Ammon's horn (tissue), 1 donor: ENCODE results near the gene CEP95.
"Not testable (repeated sequence)": the region's sequence is repeated elsewhere in the genome, so short reads cannot be mapped to it uniquely, and the experiment has no call there.

Source experiments
- DNase-seq: peaks from one replicate; pipeline ENCODE4 v3.0.0-alpha.2; 2016; ENCODE audit warnings: low spot score

Gene CEP95

DNA sequence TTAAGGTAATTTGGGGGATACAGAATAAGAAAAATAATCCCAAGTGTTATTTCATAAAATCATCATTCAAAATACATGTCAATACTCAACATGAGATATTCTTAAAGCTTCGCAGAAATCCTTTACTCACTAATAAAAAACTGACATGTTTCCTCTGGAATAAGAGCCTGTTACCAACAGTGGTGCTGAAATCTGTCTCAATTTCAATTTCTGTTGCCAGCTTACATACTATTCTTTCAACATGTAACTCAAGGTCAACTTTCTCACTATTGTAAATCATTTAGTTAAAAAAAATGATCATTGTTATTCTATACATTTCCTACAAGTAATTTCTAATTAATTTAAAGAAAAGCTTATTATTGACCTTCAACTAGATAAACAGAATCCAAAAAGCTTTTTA lies 67.9 kb downstream of the CEP95 start:
- no peak for DNase-seq

DNA sequence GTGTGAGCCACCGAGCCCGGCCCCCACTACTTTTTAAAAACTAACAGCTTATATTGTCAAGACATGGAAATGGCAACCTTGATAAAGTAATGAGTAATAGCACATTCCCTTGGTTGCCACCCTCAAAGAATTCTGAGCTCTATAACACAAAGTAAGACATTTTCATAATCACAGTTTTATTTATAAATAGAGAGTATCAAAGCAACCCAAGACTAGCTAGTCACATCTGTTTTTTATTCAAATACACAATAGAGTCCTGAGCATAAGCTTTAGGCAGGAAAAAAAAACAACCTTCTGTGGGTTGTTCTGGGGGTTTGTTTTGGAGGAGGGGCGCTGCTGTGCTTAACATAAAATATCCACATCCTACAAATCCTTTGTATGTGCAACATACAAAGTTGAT lies 68.7 kb downstream of the CEP95 start:
- no peak for DNase-seq

DNA sequence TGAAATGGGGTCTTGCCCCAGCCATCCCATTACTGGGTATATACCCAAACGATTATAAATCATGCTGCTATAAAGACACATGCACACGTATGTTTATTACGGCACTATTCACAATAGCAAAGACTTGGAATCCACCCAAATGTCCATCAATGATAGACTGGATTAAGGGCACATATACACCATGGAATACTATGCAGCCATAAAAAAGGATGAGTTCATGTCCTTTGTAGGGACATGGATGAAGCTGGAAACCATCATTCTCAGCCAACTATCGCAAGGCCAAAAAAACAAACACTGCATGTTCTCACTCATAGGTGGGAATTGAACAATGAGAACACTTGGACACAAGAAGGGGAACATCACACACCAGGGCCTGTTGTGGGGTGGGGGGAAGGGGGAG lies 70.2 kb downstream of the CEP95 start:
- not testable (repeated sequence) for DNase-seq

DNA sequence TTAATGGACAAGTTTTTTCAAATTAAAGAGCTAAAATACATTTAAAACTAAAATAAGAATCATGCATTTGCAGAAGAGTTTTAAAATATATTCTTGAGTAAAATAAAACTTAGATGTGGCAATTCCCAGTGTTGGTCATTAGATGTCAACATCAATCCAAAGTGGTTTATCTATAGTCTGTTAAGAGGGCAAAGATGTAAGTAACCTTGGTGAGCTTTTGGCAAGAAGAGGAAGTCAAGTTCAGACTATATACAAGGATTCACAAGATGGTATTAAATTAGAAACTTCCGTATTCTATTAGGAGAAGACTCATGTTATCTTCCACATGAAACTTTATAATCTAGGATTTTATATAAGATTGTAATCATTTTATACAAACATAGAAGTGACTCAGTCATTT lies 73.1 kb downstream of the CEP95 start:
- DNase-seq, result no peak

DNA sequence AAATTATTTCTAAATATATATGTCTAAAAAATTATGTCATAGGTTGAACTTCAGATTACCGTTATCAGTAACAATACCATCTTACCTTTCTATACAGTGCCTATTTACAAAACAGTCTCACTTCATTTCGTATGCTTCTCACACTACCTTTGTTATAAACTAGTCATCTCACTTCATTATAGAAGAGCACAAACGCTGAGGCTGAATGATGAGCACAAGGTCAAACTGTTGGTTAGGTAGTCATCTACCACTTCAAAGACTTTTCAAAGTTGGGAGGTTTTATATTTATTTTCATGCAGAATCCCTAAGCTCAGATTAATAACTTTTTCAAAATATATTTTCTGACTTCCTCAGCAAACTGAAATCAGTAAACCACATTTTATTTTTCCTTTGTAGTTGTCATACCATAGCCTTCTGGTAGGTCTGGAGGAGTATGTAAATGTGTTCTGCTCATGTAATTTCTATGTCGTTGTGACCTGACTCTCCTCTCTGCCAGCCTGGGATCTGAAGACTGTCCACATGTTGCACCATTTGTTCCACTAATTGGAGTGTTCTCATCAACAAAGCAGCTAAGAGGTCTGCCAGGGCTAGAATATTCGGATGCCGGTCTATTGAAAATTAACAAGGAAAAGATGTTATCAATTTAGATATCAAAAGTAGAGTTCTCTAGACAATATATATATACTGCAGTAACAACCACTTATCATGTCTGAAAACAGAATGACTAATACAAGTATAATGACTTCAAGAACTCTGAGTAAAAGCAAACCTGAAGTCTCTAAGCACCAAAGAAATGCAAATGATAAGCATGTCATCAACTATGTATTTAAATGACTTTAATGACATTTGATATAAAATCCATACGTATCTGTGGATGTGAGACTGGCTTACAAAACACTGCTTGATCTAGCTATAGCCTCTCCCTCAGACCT lies 73.9 kb downstream of the CEP95 start:
- DNase-seq, result peak; percentile 18

DNA sequence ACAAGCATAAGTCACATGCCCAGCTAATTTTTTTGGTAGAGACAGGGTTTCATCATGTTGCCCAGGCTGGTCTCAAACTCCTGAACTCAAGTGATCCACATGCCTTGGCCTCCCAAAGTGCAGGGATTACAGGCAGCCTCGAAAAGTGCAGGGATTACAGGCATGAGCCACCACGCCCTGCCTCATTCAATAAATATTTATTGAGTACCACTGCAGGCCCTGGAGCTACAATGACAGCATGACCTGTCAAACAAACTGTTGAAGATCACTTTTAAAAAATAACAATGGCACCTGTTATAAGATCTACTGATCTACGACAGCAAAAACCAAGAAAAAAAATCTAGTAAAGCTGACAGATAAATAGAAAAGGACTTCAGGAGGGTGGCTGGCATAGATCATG lies 76.3 kb downstream of the CEP95 start:
- no peak for DNase-seq

DNA sequence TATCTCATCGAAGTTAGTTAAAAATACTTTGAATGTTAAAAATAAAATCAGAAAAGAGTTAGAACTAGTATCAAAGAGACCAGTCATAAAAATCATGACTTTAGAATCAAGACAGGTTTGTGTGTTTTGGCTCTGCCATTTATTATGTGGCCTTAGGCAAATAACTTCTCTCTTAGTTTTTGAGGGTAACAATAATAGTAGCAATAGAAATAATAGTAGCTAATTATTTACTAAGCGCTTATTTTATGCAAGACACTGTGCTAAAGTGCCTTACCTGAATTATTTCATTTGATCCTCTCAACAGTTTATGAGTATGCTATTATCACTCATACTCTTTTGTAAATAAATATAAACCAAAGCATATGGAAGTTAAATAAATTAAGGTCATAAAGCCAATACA lies 78.4 kb downstream of the CEP95 start:
- DNase-seq, result no peak
